SH-SY5Y (cell line): ENCODE data around the gene CUZD1.

Source experiments
- GATA2 ChIP-seq: IDR thresholded peaks from 2 replicates; pipeline ENCODE4 v1.6.1; 2011; ENCODE audit warnings: mild to moderate bottlenecking, low read depth, low read length
- GATA3 ChIP-seq: IDR thresholded peaks from 2 replicates; pipeline ENCODE4 v1.6.1; 2011; ENCODE audit warnings: low read depth, mild to moderate bottlenecking, low read length, moderate library complexity

GRCh38 chr10:122795924-122796323 is 49.7 kb downstream of the CUZD1 start:
- TF ChIP-seq GATA3 (no peak), GATA2 (no peak)
